H1 (cell line): ENCODE measurements around the gene ZNF804B.

Experiments used
- CTCF ChIP-seq, 3 experiments: IDR thresholded peaks; 1 replicate in 2 of 3; 2 replicates in 1 of 3; pipeline versions ENCODE4 v1.5.1 to v1.6.1; 2011; ENCODE audit warnings: low read length in 3 of 3, mild to moderate bottlenecking in 3 of 3, inconsistent platforms in 2 of 3, low read depth in 1 of 3, moderate library complexity in 1 of 3; ENCODE audit not compliant: insufficient read depth in 1 of 3; ENCODE audit errors: control extremely low read depth in 1 of 3
- TAF1 ChIP-seq: IDR thresholded peaks from 2 replicates; pipeline ENCODE4 v1.6.1; 2011; ENCODE audit warnings: mild to moderate bottlenecking, low read depth, low read length

DNA sequence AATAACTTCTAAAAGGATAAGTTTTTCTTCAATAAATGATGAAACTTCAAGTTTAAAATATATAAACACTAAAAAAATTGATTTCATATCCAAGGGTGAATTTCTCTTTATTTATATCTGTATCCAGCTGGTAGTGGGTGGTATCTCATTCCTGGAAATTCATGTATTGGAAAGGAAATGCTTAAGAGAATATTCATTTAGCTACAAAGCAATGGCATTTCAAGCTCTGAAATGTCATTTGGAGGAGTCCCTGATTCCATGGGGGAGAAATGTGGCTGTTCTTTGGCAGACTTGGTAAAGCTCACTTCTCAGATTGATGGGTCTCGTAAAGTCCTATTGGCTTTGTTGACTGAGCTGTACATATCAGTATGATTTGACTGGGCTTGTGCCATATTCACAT is 192.3 kb downstream of the ZNF804B start:
- TF ChIP-seq TAF1 (no peak), CTCF (IDR thresholded peaks at IDR 0.05; ENCODE audit: control extremely low read depth in 1 of 3, insufficient read depth in 1 of 3, low read depth in 1 of 3, low read length in 3 of 3) (no peak)
